HepG2 (cell line): ENCODE measurements around the gene TIGAR. TPM values are rescaled to one million over a fixed set of nuclear protein-coding genes. Genes with fewer than 3 reads are reported as not detected.

Source experiments
- ATAC-seq: fragments of 200-7000 bp; cut with Tn5 transposase; 3 replicates; pipeline ENCODE4 v1.9.1; 2020; ENCODE audit warnings: mild to moderate bottlenecking, moderate library complexity
- BruUV-seq: library from RNA; stranded (reverse); fragments of 400-500 nt; replicated peaks from 2 replicates; lab custom pipeline; 2021; lab: Mats Ljungman, UMichigan
- CTCF ChIA-PET: fragments of 300-600 bp; formaldehyde crosslinking; extraction: SDS; loops from one replicate; lab custom pipeline; 2021; ENCODE audit warnings: low total read pairs, inconsistent platforms, low intra/inter-chr PET ratio; lab: Yijun Ruan, JAX
- POLR2A ChIA-PET: fragments of 350-600 bp; sonication (Branson Sonifier 250); formaldehyde crosslinking; loops from one replicate; lab custom pipeline; 2020; ENCODE audit warnings: antibody characterized with exemption, inconsistent platforms; lab: Yijun Ruan, JAX
- DNase-seq: peaks from one replicate; pipeline ENCODE4 v3.0.0-alpha.2; 2015; ENCODE audit warnings: low spot score
- FAIRE-seq: peaks from 3 replicates; lab custom pipeline; 2011; peaks lifted over from hg19 to GRCh38; lab: Jason Lieb, UNC
- H2AFZ ChIP-seq: one replicate; pipeline ENCODE4 v1.6.1; 2011; ENCODE audit warnings: low read length, inconsistent platforms
- H3K27ac ChIP-seq: fragments of 300-600 bp; 3 replicates; pipeline ENCODE4 v1.8.0; 2011; ENCODE audit warnings: mixed run types, mild to moderate bottlenecking, mixed read lengths, low read length, inconsistent platforms; ENCODE audit not compliant: insufficient read depth; ENCODE audit errors: extremely low read length
- H3K27me3 ChIP-seq, 2 experiments: fragments of 200-600 bp in 1 of 2; 2 replicates in 1 of 2; 3 replicates in 1 of 2; pipeline versions ENCODE4 v1.6.0 to v1.8.0; 2011; ENCODE audit warnings: low read length in 2 of 2, mild to moderate bottlenecking in 2 of 2, moderate library complexity in 2 of 2, inconsistent platforms in 1 of 2; ENCODE audit not compliant: insufficient read depth in 2 of 2, control insufficient read depth in 1 of 2
- H3K36me3 ChIP-seq, 2 experiments: fragments of 200-600 bp in 1 of 2; replicated peaks in 1 of 2; 2 replicates in 1 of 2; 3 replicates in 1 of 2; pipeline versions ENCODE4 v1.5.1 to v1.8.0; 2011; ENCODE audit warnings: low read length in 2 of 2, inconsistent platforms in 1 of 2; ENCODE audit not compliant: insufficient read depth in 2 of 2, control insufficient read depth in 1 of 2
- H3K4me1 ChIP-seq: 2 replicates; pipeline ENCODE4 v1.5.1; 2012; ENCODE audit warnings: low read length, inconsistent platforms; ENCODE audit not compliant: insufficient read depth
- H3K4me2 ChIP-seq: 2 replicates; pipeline ENCODE4 v1.6.0; 2011; ENCODE audit warnings: low read depth, low read length, inconsistent platforms
- H3K4me3 ChIP-seq, 3 experiments: fragments of 200-600 bp in 1 of 3; sonication (generic), shearing (Covaris generic) in 1 of 3; replicated peaks in 1 of 3; 2 replicates each; pipeline ENCODE4 v1.5.1; 2011 to 2016; ENCODE audit warnings: low read length in 3 of 3, inconsistent platforms in 2 of 3, low read depth in 2 of 3, mild to moderate bottlenecking in 2 of 3, control low read depth in 1 of 3, mixed read lengths in 1 of 3; ENCODE audit not compliant: insufficient read depth in 1 of 3
- H3K79me2 ChIP-seq: one replicate; pipeline ENCODE4 v1.6.1; 2011; ENCODE audit warnings: low read length, inconsistent platforms; ENCODE audit not compliant: insufficient read depth
- H3K9ac ChIP-seq: 2 replicates; pipeline ENCODE4 v1.6.0; 2011; ENCODE audit warnings: mild to moderate bottlenecking, low read depth, low read length, inconsistent platforms; ENCODE audit not compliant: insufficient read depth
- H3K9me3 ChIP-seq: 2 replicates; pipeline ENCODE4 v1.5.1; 2012; ENCODE audit warnings: mild to moderate bottlenecking, low read length
- H4K20me1 ChIP-seq: 2 replicates; pipeline ENCODE4 v1.6.0; 2011; ENCODE audit warnings: inconsistent platforms, mild to moderate bottlenecking, low read length, moderate library complexity; ENCODE audit not compliant: insufficient read depth
- CHD4 ChIP-seq: fragments of 200-600 bp; sonication (generic); IDR thresholded peaks from 2 replicates; pipeline ENCODE4 v1.7.0; 2017; ENCODE audit warnings: mild to moderate bottlenecking, low read length, borderline replicate concordance
- KLF12 ChIP-seq: sonication (generic); formaldehyde crosslinking; IDR thresholded peaks from 2 replicates; pipeline ENCODE4 v1.4.0; 2020; ENCODE audit warnings: missing genetic modification reagents, borderline replicate concordance
- RARA ChIP-seq: IDR thresholded peaks from 2 replicates; pipeline ENCODE4 v1.6.1; 2016; ENCODE audit warnings: missing genetic modification reagents, missing compliant biosample characterization
- RFX1 ChIP-seq: fragments of 450-650 bp; IDR thresholded peaks from 2 replicates; pipeline ENCODE4 v1.6.1; 2017
- RXRA ChIP-seq: sonication (generic); formaldehyde crosslinking; IDR thresholded peaks from 2 replicates; pipeline ENCODE4 v1.5.1; 2020; ENCODE audit warnings: missing genetic modification reagents
- SSRP1 ChIP-seq: IDR thresholded peaks from 2 replicates; pipeline ENCODE4 v1.6.1; 2016; ENCODE audit warnings: control low read depth
- TBP ChIP-seq: sonication (generic); formaldehyde crosslinking; IDR thresholded peaks from 2 replicates; pipeline ENCODE4 v1.5.0; 2020; ENCODE audit warnings: missing genetic modification reagents
- TEAD2 ChIP-seq: sonication (generic); formaldehyde crosslinking; IDR thresholded peaks from 2 replicates; pipeline ENCODE4 v1.9.0; 2021; ENCODE audit warnings: missing genetic modification reagents
- ZNF180 ChIP-seq: sonication (generic); formaldehyde crosslinking; IDR thresholded peaks from 2 replicates; pipeline ENCODE4 v1.4.0; 2020; ENCODE audit warnings: low read depth, missing genetic modification reagents, borderline replicate concordance
- ZNF282 ChIP-seq: fragments of 450-650 bp; IDR thresholded peaks from 2 replicates; pipeline ENCODE4 v1.6.1; 2018; ENCODE audit not compliant: partially characterized antibody
- ZNF446 ChIP-seq: sonication (generic); formaldehyde crosslinking; IDR thresholded peaks from 2 replicates; pipeline ENCODE4 v1.5.0; 2020; ENCODE audit warnings: mild to moderate bottlenecking, missing genetic modification reagents
- ZNF510 ChIP-seq: sonication (generic); formaldehyde crosslinking; IDR thresholded peaks from 2 replicates; pipeline ENCODE4 v1.4.0; 2020; ENCODE audit warnings: low read depth, mild to moderate bottlenecking, missing genetic modification reagents
- ZNF761 ChIP-seq: sonication (generic); formaldehyde crosslinking; conservative IDR thresholded peaks from 2 replicates; pipeline ENCODE4 v1.4.0; 2020; ENCODE audit warnings: mild to moderate bottlenecking, missing genetic modification reagents
- ZNF788 ChIP-seq: sonication (generic); formaldehyde crosslinking; IDR thresholded peaks from 2 replicates; pipeline ENCODE4 v1.5.0; 2020; ENCODE audit warnings: mild to moderate bottlenecking, missing genetic modification reagents, borderline replicate concordance
- ZNF83 ChIP-seq: sonication (generic); formaldehyde crosslinking; IDR thresholded peaks from 2 replicates; pipeline ENCODE4 v1.4.0; 2020; ENCODE audit warnings: missing genetic modification reagents, mild to moderate bottlenecking, borderline replicate concordance
- WGBS: methylation state at CpG from one replicate; pipeline ENCODE4 v1.1.6; 2017; ENCODE audit warnings: low lambda C conversion rate; 5-methylcytosine and 5-hydroxymethylcytosine counted together
- in situ Hi-C: cut with HindIII; loops from 2 replicates; pipeline ENCODE4 v1.10.0; 2017; ENCODE audit warnings: low pct_unique_long_range_greater_than_20kb; ENCODE audit not compliant: extremely low pct_ligation_motif_present
- intact Hi-C: fragments of 100-400 bp; cut with micrococcal nuclease; formaldehyde crosslinking; loops from one replicate; pipeline ENCODE4 v1.10.0; 2022; ENCODE audit not compliant: unreplicated experiment
- polyA plus RNA-seq, 8 experiments: library from polyadenylated mRNA; depleted of rRNA in 3 of 8; stranded (reverse) in 7 of 8; unstranded in 1 of 8; fragments of >200 nt; fragmentation: Illumina TruSeq in 4 of 8; extraction: Trizol in 4 of 8; gene quantifications; 2 replicates each; pipeline versions ENCODE4 v1.2.1 to v1.2.3, GENCODE V29; 2011 to 2016; ENCODE audit warnings: low read depth in 4 of 8, missing spikeins in 1 of 8, mixed read lengths in 1 of 8; ENCODE audit not compliant: insufficient read depth in 1 of 8
- total RNA-seq, 5 experiments: library from RNA; depleted of rRNA; stranded (reverse); fragments of >200 nt; fragmentation: Illumina TruSeq; extraction: Trizol; gene quantifications; 2 replicates each; pipeline ENCODE4 v1.2.3, GENCODE V29; 2016; ENCODE audit warnings: low read depth in 1 of 5
- TF ChIP-seq, protein P1 (sequence below): IDR thresholded peaks from 2 replicates; pipeline ENCODE4 v1.6.1; 2016; ENCODE audit warnings: control low read depth
- TF ChIP-seq, protein P2 (sequence below): sonication (generic); formaldehyde crosslinking; conservative IDR thresholded peaks from 2 replicates; pipeline ENCODE4 v1.5.0; 2020; ENCODE audit warnings: missing genetic modification reagents
- TF ChIP-seq, protein P3 (sequence below): sonication (generic); formaldehyde crosslinking; IDR thresholded peaks from 2 replicates; pipeline ENCODE4 v1.5.1; 2020; ENCODE audit warnings: missing genetic modification reagents, mild to moderate bottlenecking, borderline replicate concordance

TIGAR gene
- total and polyA plus RNA-seq, 2 of the 13 experiments (the other 11 are each of a cell fraction or from before 2014, with no cell fraction given), result 2.6 to 21.8 TPM

DNA sequence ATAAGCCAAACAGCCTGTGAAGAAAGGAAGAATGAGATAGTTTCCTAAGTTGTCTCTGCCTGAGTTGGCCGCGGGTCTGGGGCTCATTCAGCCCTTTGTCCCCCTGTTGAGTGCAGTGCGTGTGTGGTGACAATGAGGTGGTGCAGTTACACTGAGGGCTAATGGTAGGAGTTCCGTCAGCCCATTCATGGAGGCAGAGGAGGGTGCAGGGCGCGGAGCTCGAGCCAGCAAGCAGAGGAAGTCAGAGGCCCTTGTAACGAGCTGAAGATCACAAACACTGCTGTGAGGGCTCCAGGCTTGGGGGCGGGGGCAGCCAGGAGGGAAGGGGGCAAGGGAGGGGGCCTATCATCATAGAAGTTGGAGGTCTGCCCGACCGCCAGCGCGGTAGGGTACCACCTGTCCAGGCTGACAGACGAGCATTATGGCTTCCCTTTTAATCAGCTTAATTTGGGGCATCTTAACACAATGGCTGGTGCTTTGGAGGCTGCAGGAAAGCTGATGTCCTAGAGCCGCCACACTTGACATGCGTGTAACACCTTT, 27.0 kb upstream of the TIGAR start:
- Histone ChIP-seq H2AFZ (no peak overlapping the region), H3K27ac (no peak overlapping the region), H4K20me1 (no peaks in the 10 kb centered on the region), H3K27me3 (peaks cover 0 to 63% of the 10 kb centered on the region in 2 experiments), H3K79me2 (no peaks in the 10 kb centered on the region), H3K4me1 (no peaks in the 10 kb centered on the region), H3K4me3 (no peak overlapping the region), H3K9ac (no peak overlapping the region), H3K9me3 (no peaks in the 10 kb centered on the region), H3K4me2 (no peak overlapping the region), H3K36me3 (no peaks in the 10 kb centered on the region)
- no peak for FAIRE-seq
- no TSS peak for BruUV-seq
- in situ Hi-C loops (no loop called here), intact Hi-C loops (no loop called here)
- ChIA-PET CTCF (no interaction called here), POLR2A (no interaction called here)
- peak; percentile 68 for ATAC-seq
- WGBS, result 27% methylated on average over 8 of the region's 16 CpGs
- no peak for DNase-seq
- TF ChIP-seq, protein P1, sequence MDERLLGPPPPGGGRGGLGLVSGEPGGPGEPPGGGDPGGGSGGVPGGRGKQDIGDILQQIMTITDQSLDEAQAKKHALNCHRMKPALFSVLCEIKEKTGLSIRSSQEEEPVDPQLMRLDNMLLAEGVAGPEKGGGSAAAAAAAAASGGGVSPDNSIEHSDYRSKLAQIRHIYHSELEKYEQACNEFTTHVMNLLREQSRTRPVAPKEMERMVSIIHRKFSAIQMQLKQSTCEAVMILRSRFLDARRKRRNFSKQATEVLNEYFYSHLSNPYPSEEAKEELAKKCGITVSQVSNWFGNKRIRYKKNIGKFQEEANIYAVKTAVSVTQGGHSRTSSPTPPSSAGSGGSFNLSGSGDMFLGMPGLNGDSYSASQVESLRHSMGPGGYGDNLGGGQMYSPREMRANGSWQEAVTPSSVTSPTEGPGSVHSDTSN (CRISPR knock-in tag), result no peak
- TF ChIP-seq RARA (CRISPR knock-in tag) (no peak), RFX1 (no peak), ZNF282 (no peak), ZNF180 (CRISPR knock-in tag) (no peak), CHD4 (no peak), ZNF761 (no peak), TEAD2 (CRISPR knock-in tag) (no peak), ZNF446 (CRISPR knock-in tag) (no peak), KLF12 (CRISPR knock-in tag) (no peak), RXRA (CRISPR knock-in tag) (no peak), ZNF510 (CRISPR knock-in tag) (no peak), SSRP1 (CRISPR knock-in tag) (no peak), ZNF788 (no peak), TBP (no peak), ZNF83 (CRISPR knock-in tag) (no peak)
- TF ChIP-seq, protein P2, sequence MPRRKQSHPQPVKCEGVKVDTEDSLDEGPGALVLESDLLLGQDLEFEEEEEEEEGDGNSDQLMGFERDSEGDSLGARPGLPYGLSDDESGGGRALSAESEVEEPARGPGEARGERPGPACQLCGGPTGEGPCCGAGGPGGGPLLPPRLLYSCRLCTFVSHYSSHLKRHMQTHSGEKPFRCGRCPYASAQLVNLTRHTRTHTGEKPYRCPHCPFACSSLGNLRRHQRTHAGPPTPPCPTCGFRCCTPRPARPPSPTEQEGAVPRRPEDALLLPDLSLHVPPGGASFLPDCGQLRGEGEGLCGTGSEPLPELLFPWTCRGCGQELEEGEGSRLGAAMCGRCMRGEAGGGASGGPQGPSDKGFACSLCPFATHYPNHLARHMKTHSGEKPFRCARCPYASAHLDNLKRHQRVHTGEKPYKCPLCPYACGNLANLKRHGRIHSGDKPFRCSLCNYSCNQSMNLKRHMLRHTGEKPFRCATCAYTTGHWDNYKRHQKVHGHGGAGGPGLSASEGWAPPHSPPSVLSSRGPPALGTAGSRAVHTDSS, result no peak
- TF ChIP-seq, protein P3, sequence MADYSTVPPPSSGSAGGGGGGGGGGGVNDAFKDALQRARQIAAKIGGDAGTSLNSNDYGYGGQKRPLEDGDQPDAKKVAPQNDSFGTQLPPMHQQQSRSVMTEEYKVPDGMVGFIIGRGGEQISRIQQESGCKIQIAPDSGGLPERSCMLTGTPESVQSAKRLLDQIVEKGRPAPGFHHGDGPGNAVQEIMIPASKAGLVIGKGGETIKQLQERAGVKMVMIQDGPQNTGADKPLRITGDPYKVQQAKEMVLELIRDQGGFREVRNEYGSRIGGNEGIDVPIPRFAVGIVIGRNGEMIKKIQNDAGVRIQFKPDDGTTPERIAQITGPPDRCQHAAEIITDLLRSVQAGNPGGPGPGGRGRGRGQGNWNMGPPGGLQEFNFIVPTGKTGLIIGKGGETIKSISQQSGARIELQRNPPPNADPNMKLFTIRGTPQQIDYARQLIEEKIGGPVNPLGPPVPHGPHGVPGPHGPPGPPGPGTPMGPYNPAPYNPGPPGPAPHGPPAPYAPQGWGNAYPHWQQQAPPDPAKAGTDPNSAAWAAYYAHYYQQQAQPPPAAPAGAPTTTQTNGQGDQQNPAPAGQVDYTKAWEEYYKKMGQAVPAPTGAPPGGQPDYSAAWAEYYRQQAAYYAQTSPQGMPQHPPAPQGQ (CRISPR knock-in tag), result no peak
